ENCODE data around the gene SUPT7L. TPM values are rescaled to one million over a fixed set of nuclear protein-coding genes. Genes with fewer than 3 reads are reported as not detected.

The SUPT7L gene
- total RNA-seq, 1 experiment from 2014 or later = 42.4 TPM

DNA sequence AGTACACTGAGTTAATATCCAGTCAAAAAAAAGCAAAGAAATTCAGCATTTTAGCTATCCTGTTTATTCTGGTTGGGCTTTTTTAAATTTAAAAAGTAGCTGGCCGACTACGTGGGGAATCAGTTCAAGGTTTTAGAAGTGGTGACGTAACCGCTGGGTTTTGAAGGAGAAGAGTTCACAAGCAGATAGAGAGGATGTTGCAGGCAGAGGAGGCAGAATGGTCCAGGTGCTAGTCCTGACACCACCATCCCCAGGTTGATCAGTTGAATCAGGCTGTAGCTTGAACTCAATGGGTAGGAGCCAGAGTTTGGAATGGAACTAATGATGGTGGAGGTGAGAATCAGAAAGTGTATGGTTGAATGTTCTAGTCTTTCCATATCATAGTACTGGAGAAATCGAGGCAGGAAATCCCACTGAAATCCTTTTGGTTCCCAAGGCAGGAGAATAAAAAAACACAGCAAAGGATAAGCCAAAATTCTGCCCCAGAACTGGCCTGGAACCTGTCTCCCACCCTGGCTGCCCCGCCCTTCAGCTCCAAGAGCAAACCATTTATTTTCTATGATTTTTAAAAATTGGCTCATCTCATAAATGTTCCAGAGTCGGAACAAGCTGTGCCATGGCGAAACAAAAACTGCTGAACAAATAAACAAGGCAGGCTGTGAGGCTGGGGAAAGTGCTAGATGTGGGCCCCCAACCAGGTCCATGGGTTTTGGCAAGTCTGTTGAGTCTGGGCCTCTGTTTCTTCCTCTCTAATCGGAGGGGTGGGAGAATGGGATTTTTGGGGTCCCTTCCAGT is 44.2 kb upstream of the SUPT7L start:
- H3K27me3 Mint-ChIP-seq (ENCODE audit: insufficient read depth, unreplicated experiment) = no peaks in the 10 kb centered on the region
- Histone ChIP-seq H3K36me3 (ENCODE audit: control insufficient read depth, insufficient read depth, low read length) (no peaks in the 10 kb centered on the region), H3K9me3 (no peaks in the 10 kb centered on the region), H3K4me3 (ENCODE audit: low read depth, low read length) (no peak overlapping the region), H3K4me1 (peaks cover 42% of the 10 kb centered on the region), H3K27me3 (replicated peaks; ENCODE audit: control insufficient read depth, insufficient read depth, low read length) (no peaks in the 10 kb centered on the region)
- no peak overlapping the region for H3K27ac Mint-ChIP-seq (ENCODE audit: unreplicated experiment)
- peaks cover 38% of the 10 kb centered on the region for H3K4me1 Mint-ChIP-seq (ENCODE audit: low read depth, unreplicated experiment)
- DNase-seq = no peak
- no peaks in the 10 kb centered on the region for H3K9me3 Mint-ChIP-seq (ENCODE audit: unreplicated experiment)
- BruUV-seq (replicated peaks) = no TSS peak
- no peaks in the 10 kb centered on the region for H3K36me3 Mint-ChIP-seq (ENCODE audit: insufficient read depth, unreplicated experiment)
- CTCF ChIA-PET = interaction anchor here (1.4 kb wide), 1 partner anchor 45 kb away, joined by 5 read pairs; no protein-coding TSS in a partner anchor
- POLR2A ChIA-PET = no interaction called here
- no peak for TF ChIP-seq CTCF (IDR thresholded peaks at IDR 0.05; ENCODE audit: insufficient read depth in 1 of 2, low read depth in 1 of 2, low read length in 1 of 2, severe bottlenecking in 1 of 2, unreplicated experiment in 1 of 2)
- H3K4me3 Mint-ChIP-seq (ENCODE audit: unreplicated experiment) = no peak overlapping the region
- intact Hi-C loops (cut with micrococcal nuclease; ENCODE audit: unreplicated experiment) = loop anchor here (10.0 kb wide), 2 partner anchors 267 to 357 kb away; no protein-coding TSS in a partner anchor

DNA sequence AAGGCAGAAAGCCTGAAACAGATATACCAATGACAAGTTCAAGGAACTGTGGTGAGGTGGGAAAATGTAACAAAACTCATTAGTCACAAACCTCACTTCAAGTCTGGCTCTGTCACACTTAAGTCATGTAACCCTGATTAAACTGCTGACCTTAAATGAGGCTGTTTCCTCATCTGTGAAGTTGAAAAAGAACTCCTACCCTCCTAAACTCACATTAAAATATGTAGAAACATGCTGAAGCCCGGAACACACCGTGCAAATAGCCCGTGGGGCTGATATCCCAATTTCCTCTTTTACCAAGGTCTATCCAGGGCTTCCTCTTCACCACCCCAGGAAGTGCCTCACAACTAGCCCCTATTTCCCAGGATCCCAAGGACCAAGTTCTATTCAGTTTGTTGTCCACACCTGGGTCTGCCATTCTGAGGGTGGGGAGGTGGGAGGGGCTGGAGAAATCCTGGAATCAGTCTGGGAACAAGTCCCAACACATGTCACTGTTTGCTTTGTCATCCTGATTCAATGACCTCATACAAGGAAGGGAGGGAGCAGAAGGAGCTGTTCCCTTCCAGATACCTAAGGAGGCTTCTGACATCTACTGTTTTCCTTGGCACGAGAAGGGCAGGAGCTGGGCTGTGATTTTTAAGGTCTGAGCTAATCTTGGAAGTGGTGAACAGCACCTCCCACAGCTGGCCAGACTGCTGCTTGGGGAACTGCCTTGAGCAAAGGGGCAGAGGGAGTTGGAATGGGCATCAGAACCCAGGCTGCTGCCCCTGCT is 42.6 kb upstream of the SUPT7L start:
- no peak overlapping the region for H3K4me3 ChIP-seq (ENCODE audit: low read depth, low read length)
- Mint-ChIP-seq H3K36me3 (ENCODE audit: insufficient read depth, unreplicated experiment) (no peaks in the 10 kb centered on the region), H3K27me3 (ENCODE audit: insufficient read depth, unreplicated experiment) (no peaks in the 10 kb centered on the region), H3K27ac (ENCODE audit: unreplicated experiment) (peak overlapping the region; percentile 87), H3K4me1 (ENCODE audit: low read depth, unreplicated experiment) (peaks cover 41% of the 10 kb centered on the region), H3K9me3 (ENCODE audit: unreplicated experiment) (no peaks in the 10 kb centered on the region), H3K4me3 (ENCODE audit: unreplicated experiment) (no peak overlapping the region)
- BruUV-seq (replicated peaks) = TSS peak; percentile 81
- H3K4me1 ChIP-seq = peaks cover 58% of the 10 kb centered on the region
- no peaks in the 10 kb centered on the region for H3K36me3 ChIP-seq (ENCODE audit: control insufficient read depth, insufficient read depth, low read length)
- TF ChIP-seq CTCF (IDR thresholded peaks at IDR 0.05; ENCODE audit: insufficient read depth in 1 of 2, low read depth in 1 of 2, low read length in 1 of 2, severe bottlenecking in 1 of 2, unreplicated experiment in 1 of 2) = no peak
- intact Hi-C loops (cut with micrococcal nuclease; ENCODE audit: unreplicated experiment) = loop anchor here (1.0 to 10.0 kb wide), 5 partner anchors 46 to 713 kb away; no protein-coding TSS in a partner anchor
- no peaks in the 10 kb centered on the region for H3K27me3 ChIP-seq (replicated peaks; ENCODE audit: control insufficient read depth, insufficient read depth, low read length)
- no peaks in the 10 kb centered on the region for H3K9me3 ChIP-seq
- ChIA-PET CTCF (interaction anchor here (0.6 to 3.9 kb wide), 5 partner anchors 17 to 685 kb away, joined by 3 to 29 read pairs (median 5); no protein-coding TSS in a partner anchor), POLR2A (interaction anchor here (0.6 to 1.1 kb wide), 4 partner anchors 47 to 411 kb away, joined by 3 to 11 read pairs (median 4); partner anchors contain the start of genes BABAM2 and RBKS)
- DNase-seq = peak; percentile 54 to 84

- H3K27me3 ChIP-seq (replicated peaks; ENCODE audit: control insufficient read depth, insufficient read depth, low read length) = no peaks in the 10 kb centered on the region
- Mint-ChIP-seq H3K4me3 (ENCODE audit: unreplicated experiment) (no peak overlapping the region), H3K36me3 (ENCODE audit: insufficient read depth, unreplicated experiment) (no peaks in the 10 kb centered on the region), H3K9me3 (ENCODE audit: unreplicated experiment) (no peaks in the 10 kb centered on the region), H3K27me3 (ENCODE audit: insufficient read depth, unreplicated experiment) (no peaks in the 10 kb centered on the region), H3K27ac (ENCODE audit: unreplicated experiment) (peak overlapping the region; percentile 20), H3K4me1 (ENCODE audit: low read depth, unreplicated experiment) (peaks cover 48% of the 10 kb centered on the region)
- TF ChIP-seq CTCF (IDR thresholded peaks at IDR 0.05; ENCODE audit: insufficient read depth in 1 of 2, low read depth in 1 of 2, low read length in 1 of 2, severe bottlenecking in 1 of 2, unreplicated experiment in 1 of 2) = no peak
- intact Hi-C loops (cut with micrococcal nuclease; ENCODE audit: unreplicated experiment) = loop anchor here (10.0 kb wide), 2 partner anchors 270 to 360 kb away; no protein-coding TSS in a partner anchor
- ChIA-PET POLR2A (interaction anchor here (0.9 to 1.5 kb wide), 3 partner anchors 48 to 95 kb away, joined by 3 to 11 read pairs (median 3); partner anchors contain the start of gene MRPL33), CTCF (interaction anchor here (0.6 to 3.9 kb wide), 10 partner anchors 19 to 715 kb away, joined by 3 to 29 read pairs (median 4); no protein-coding TSS in a partner anchor)
- no peak overlapping the region for H3K4me3 ChIP-seq (ENCODE audit: low read depth, low read length)
- no TSS peak for BruUV-seq (replicated peaks)
- H3K4me1 ChIP-seq = peaks cover 65% of the 10 kb centered on the region
- DNase-seq = no peak
- no peaks in the 10 kb centered on the region for H3K9me3 ChIP-seq
- H3K36me3 ChIP-seq (ENCODE audit: control insufficient read depth, insufficient read depth, low read length) = no peaks in the 10 kb centered on the region
These were observed 41.0 kb upstream of the SUPT7L start for GRCh38 chr2:27704342-27704876.

Measured in Caco-2 (cell line).